ENCODE measurements around the gene AKT1.
A peak's percentile ranks its signal among the peaks of the same experiment; 100 is the strongest.

The AKT1 gene

DNA sequence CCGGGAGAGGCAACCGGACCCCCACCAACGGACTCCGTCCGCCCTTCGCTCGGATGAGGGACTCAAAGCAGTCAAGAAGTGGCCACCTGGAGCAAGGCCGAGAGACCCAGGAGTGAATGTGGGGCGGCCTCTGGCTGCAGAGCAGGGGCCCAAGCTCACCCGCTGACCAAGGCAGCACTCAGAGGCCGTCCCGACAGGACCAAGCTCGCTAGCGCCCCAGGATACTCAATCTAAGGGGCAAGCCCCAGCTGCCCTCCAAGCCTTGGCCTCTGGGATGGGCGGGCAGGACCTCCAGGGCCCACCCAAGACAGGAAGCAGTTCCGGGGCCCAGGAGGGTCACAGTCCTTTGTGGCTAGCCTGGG, 936 bp downstream of the AKT1 start:
- no peak for DNase-seq (ENCODE audit: insufficient read length)
- no peak for TF ChIP-seq TAF1 (IDR thresholded peaks at IDR 0.05; ENCODE audit: borderline replicate concordance, low read depth, low read length)
- TF ChIP-seq POLR2A (IDR thresholded peaks at IDR 0.05; ENCODE audit: low read depth, low read length) = no peak; the same call in 1 of the 2 replicates
- no peak for TF ChIP-seq POLR2AphosphoS5 (IDR thresholded peaks at IDR 0.05; ENCODE audit: low read depth, low read length)
- no peak for FAIRE-seq

DNA sequence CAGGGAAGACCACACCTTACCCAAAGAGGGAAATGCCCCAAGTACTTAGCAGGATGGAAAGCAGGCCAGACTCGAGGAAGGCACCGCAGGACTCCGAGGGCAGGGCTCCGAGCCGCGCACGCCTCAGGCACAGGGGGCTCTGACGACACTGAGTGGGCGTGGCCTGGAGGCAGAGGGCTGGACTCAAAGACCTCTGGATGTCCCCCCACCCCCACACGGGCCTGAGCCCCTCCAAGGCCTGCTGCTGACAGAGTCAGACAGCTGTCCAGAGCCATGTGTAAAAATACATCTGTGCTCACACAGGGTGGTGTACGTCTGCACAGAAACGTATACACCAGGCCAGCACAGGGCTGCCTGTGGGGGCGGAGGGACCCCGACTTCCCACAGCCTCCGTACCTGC, 1.4 kb downstream of the AKT1 start:
- FAIRE-seq (peak; percentile 61), DNase-seq (ENCODE audit: insufficient read length) (no peak)
- no peak for TF ChIP-seq TAF1 (IDR thresholded peaks at IDR 0.05; ENCODE audit: borderline replicate concordance, low read depth, low read length)
- TF ChIP-seq POLR2AphosphoS5 (IDR thresholded peaks at IDR 0.05; ENCODE audit: low read depth, low read length) = no peak
- TF ChIP-seq POLR2A (IDR thresholded peaks at IDR 0.05; ENCODE audit: low read depth, low read length) = no peak

DNA sequence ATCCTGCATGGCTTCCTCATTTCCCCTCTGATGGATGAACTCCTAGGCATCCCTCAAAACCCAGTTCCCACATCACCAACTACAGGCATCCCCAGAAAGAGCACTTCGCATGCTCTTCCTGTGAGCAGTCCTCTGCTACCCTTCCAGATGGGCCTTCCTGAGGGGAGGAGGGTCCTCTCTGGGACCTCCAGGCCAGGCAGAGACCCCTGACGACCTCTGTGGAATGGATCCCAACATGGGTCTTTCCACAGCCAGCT, 1.9 kb downstream of the AKT1 start:
- TF ChIP-seq POLR2A (IDR thresholded peaks at IDR 0.05; ENCODE audit: low read depth, low read length) = no peak
- TF ChIP-seq TAF1 (IDR thresholded peaks at IDR 0.05; ENCODE audit: borderline replicate concordance, low read depth, low read length) = no peak
- TF ChIP-seq POLR2AphosphoS5 (IDR thresholded peaks at IDR 0.05; ENCODE audit: low read depth, low read length) = no peak
- no peak for FAIRE-seq

DNA sequence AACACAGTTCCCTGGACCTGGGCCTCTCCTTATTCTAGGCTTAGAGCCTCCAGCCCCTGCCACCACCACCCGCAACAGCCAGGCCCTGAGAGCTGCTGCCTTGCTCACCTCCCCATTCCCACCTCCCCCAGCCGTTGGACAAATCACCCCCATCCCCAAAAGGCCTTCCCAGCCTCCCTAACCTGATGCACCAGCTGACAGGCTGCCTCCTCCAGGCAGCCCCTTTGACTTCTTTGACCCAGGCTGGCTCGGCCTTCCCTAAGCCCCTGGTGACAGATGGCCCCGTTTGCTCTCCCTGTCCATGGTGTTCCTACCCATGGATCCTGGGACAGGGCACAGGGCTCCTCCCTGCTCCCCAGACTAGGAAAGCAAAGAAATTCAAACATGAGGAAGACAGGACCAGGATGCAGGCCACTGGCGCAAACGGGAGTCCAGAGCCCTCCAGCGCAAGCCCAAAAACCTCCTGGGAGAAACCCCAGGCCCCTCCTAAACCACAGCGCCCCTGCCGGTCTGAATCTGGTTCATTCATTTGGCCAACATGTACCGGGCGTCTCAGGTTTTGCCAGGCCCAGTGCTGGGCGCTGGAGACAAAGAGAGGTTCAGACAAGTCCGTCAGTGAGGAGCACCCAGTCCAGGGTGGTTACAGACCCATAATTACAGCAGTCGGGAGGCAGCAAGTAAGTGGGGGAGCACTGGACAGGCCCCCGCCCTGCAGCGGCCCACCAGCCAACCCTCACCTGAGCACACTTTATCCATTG, 2.4 kb downstream of the AKT1 start:
- FAIRE-seq = no peak

More for the DNA sequence above, 1.9 kb downstream of the AKT1 start:
- no peak for DNase-seq (ENCODE audit: insufficient read length)

DNA sequence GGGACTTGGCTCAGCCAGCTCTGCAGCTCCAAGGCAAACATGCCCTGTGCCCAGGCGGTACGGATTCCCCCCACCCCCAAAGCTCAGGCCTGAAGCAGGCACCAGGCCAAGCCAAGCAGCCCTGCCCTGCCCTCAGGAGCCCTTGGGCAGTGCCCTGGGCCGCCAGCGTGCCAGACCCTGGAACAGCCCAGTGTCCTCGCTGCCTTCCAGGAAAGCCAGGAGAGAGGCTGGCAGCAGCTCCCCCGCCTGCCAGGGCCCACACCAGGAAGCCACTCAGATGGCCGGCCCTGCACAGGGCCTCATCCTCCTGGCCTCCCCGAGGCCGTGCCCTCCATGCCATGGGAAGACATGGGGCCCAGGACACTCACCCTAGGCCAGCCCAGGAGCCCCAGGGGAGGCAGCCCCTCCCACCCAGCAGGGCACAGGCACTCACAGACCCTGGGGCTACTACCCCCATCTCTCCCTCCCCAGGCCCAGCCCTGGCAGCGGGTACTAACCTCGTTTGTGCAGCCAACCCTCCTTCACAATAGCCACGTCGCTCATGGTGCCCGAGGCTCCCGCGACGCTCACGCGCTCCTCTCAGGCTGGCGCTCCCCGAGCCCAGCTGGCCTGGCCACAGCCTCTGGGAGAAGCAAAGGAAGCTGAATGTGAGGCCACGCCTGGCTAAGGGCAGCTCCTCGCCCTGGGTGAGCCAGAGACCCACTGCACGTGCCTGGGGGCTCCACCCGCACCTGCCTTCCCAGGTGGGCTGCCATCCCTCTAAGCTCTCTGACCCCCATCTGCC, 3.3 kb downstream of the AKT1 start:
- DNase-seq (ENCODE audit: insufficient read length) (no peak), FAIRE-seq (no peak)
- 0 out of 2 replicates have a peak, but pooled peaks have one; percentile 0 for TF ChIP-seq POLR2A (IDR thresholded peaks at IDR 0.05; ENCODE audit: low read depth, low read length)
- no peak for TF ChIP-seq TAF1 (IDR thresholded peaks at IDR 0.05; ENCODE audit: borderline replicate concordance, low read depth, low read length)

More for the DNA sequence above, 2.4 kb downstream of the AKT1 start:
- no peak for DNase-seq (ENCODE audit: insufficient read length)
- TF ChIP-seq POLR2A (IDR thresholded peaks at IDR 0.05; ENCODE audit: low read depth, low read length) = no peak
- TF ChIP-seq TAF1 (IDR thresholded peaks at IDR 0.05; ENCODE audit: borderline replicate concordance, low read depth, low read length) = no peak
- TF ChIP-seq POLR2AphosphoS5 (IDR thresholded peaks at IDR 0.05; ENCODE audit: low read depth, low read length) = no peak

DNA sequence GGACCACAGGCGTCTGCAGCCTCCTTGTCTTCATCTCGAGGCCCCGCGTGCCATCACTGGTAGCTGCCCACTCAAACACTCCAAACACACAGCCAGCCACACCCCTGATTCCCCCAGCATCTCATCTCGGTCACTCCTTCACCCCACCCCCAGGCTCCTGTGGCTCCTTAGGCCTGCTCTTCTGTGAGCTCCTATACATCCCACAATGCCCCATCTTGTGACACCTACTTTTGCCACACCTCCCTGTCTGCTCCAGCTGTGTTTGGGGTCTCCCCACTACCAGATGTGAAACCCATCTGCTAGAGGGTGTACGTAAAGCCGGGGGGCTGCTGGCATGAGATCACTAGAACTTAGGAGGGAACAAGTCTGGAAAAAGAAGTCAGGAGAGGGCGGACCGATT, 4.1 kb downstream of the AKT1 start:
- DNase-seq (ENCODE audit: insufficient read length) = no peak
- FAIRE-seq = no peak
- TF ChIP-seq TAF1 (IDR thresholded peaks at IDR 0.05; ENCODE audit: borderline replicate concordance, low read depth, low read length) = no peak
- TF ChIP-seq POLR2AphosphoS5 (IDR thresholded peaks at IDR 0.05; ENCODE audit: low read depth, low read length) = no peak
- no peak for TF ChIP-seq POLR2A (IDR thresholded peaks at IDR 0.05; ENCODE audit: low read depth, low read length)

DNA sequence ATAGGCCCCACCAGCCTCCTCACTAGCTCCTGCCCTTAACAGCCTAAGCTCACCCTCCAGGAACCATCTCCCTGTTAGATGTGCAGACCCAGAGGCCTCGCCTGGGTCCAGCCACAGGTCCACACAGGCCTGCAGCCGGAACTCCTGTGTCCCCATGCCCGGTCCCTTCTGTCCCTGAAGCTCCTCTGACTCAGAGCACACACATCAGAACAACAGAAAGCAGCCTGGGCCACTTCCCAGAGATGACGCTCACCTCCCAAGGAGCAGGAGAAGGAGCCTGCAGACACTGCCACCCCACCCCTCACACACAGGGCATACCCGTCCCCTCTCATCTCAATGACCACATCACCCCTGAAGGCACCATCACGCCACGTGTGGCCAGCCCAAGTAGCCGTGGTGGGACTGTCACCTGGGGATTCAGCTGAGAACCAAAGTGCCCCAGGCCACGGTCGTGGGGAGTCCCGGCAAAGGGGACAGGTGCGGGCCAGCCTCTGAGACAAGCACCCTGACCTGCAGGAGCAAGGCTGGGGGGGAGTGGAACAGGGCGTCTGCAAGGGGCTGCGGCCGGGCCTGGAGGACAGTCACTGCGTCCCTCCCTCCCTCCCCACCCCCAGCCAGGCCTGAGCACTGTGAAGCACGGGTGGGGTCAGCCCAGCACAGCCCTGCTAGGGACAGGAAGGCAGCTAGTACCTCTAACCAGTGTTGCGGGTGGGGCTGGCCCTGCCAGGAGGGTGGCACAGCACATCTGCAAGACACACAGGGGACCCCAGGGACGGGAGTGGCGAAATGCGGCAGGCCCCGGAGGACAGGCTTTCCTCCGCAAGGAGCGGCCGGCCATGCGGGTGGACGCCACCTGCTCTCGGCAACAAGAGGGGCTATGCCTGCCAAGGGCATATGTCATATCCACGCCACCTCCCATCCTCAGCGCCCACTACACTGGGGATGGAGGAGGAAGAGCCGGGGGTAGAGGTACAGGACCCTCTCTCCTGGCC, 5.5 kb downstream of the AKT1 start:
- TF ChIP-seq POLR2A (IDR thresholded peaks at IDR 0.05; ENCODE audit: low read depth, low read length) = no peak
- no peak for TF ChIP-seq TAF1 (IDR thresholded peaks at IDR 0.05; ENCODE audit: borderline replicate concordance, low read depth, low read length)
- TF ChIP-seq POLR2AphosphoS5 (IDR thresholded peaks at IDR 0.05; ENCODE audit: low read depth, low read length) = no peak
- no peak for FAIRE-seq

DNA sequence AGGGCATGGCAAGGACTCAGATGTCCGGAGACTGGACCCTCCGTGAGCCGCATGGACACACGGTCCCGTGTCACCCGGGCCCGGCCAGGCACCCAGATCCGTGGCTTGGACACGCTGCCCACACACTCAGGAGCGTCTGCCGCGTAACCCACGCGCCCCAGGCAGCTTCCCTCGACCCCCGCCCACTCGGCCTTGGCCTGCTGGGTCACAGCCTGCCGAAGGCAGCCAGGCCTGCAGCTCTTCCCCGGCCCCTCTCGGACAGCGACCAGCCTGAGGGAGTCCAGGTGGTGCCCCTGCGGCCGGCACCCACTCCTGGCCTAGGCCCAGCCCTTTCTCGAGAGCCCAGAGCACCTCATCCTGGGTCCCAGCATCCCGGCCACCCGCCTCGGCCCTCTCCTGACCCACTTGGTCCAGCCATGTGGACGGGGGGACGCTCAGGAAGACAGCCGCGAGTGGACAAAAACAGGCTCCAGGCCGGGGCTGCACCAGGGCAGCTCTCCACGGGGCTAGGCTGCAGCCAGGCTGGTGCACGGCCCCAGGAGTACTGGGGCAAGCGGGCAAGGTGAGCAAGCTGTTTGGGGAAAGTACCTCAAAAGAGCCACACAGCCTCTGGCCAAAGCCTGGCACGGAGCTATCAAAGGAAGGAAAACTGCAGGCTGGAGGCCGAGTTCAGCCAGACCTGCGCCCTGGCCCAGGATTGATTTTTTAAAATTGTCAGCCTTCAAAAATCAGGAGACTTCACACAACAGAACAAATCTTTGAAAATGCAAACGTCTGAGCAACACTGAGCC, 6.5 kb downstream of the AKT1 start:
- DNase-seq (ENCODE audit: insufficient read length) = no peak
- TF ChIP-seq TAF1 (IDR thresholded peaks at IDR 0.05; ENCODE audit: borderline replicate concordance, low read depth, low read length) (no peak), POLR2A (IDR thresholded peaks at IDR 0.05; ENCODE audit: low read depth, low read length) (no peak), POLR2AphosphoS5 (IDR thresholded peaks at IDR 0.05; ENCODE audit: low read depth, low read length) (no peak)
- no peak for FAIRE-seq

More for the DNA sequence above, 5.5 kb downstream of the AKT1 start:
- no peak for DNase-seq (ENCODE audit: insufficient read length)

DNA sequence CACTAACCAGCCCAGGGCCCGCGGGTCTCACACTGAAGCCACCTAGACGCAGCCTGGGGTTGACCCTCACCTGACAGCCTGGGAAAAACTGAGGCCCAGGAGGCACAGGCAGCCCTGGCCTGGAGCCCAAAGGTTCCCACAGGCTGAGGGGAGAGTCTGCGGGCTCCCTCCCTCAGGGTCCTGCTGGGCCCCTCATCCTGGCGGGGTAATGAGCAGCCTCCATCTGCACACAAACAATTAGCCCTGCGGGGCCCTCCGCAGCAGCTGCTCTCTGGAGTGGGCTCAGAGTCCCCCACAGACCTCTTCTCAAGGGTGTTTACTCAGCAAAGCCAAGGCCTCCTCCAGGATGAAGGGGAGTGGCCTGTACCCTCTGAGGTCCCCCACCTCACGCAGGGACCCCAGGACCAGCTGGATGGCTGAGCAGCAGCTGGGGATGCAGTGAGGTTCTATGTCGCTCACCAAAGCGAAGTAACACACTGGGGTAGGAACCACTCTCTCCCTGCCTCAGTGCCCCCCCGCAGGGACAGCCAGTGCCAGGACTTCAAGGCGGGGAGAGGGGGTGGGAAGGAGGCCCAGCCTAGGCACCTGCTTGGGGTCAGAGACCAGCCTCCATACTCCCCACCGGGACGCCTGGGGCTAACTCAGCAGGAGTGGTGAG, 7.3 kb downstream of the AKT1 start:
- DNase-seq (ENCODE audit: insufficient read length) (no peak), FAIRE-seq (no peak)
- TF ChIP-seq POLR2AphosphoS5 (IDR thresholded peaks at IDR 0.05; ENCODE audit: low read depth, low read length) (no peak), TAF1 (IDR thresholded peaks at IDR 0.05; ENCODE audit: borderline replicate concordance, low read depth, low read length) (no peak), POLR2A (IDR thresholded peaks at IDR 0.05; ENCODE audit: low read depth, low read length) (no peak)

DNA sequence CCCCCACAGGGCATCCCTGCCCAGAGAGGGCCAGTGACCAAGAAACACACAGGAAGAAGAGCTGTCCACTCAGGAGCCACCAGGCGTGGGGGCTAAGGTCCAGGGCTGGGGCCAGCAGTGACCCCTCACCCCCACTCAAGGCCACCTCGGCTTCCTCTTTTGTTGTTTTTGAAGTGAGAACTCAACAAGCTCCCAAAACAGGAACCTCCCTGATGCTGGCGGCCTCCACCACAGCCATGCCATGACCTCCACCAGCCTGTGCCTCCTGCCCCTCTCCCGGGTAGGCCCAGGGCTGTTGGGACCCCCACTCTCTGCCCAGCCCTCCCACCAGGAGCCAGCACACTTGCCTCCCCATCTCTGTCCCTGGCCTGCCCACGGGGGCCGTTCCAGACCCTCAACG, 7.8 kb downstream of the AKT1 start:
- DNase-seq (ENCODE audit: insufficient read length) = no peak
- TF ChIP-seq TAF1 (IDR thresholded peaks at IDR 0.05; ENCODE audit: borderline replicate concordance, low read depth, low read length) (no peak), POLR2AphosphoS5 (IDR thresholded peaks at IDR 0.05; ENCODE audit: low read depth, low read length) (no peak), POLR2A (IDR thresholded peaks at IDR 0.05; ENCODE audit: low read depth, low read length) (no peak)
- no peak for FAIRE-seq
